HEK293 (cell line): Measurements from ENCODE around the gene FHL2.

Experiments
- BCL11A ChIP-seq: fragments of 450-650 bp; formaldehyde crosslinking; IDR thresholded peaks from 2 replicates; pipeline ENCODE4 v1.5.1; 2016; ENCODE audit warnings: low read depth, missing biosample characterization, missing genetic modification characterization
- FEZF1 ChIP-seq: fragments of 450-650 bp; formaldehyde crosslinking; IDR thresholded peaks from 2 replicates; pipeline ENCODE4 v1.5.1; 2016; ENCODE audit warnings: missing biosample characterization, missing genetic modification characterization
- GLIS1 ChIP-seq: fragments of 450-650 bp; formaldehyde crosslinking; IDR thresholded peaks from 2 replicates; pipeline ENCODE4 v1.5.1; 2016; ENCODE audit warnings: missing biosample characterization, missing genetic modification characterization
- GLIS2 ChIP-seq: fragments of 450-650 bp; formaldehyde crosslinking; IDR thresholded peaks from 2 replicates; pipeline ENCODE4 v1.5.1; 2016; ENCODE audit warnings: missing biosample characterization, missing genetic modification characterization
- HIC1 ChIP-seq: fragments of 450-650 bp; formaldehyde crosslinking; IDR thresholded peaks from 2 replicates; pipeline ENCODE4 v1.5.1; 2016; ENCODE audit warnings: missing biosample characterization, missing genetic modification characterization
- INSM2 ChIP-seq: fragments of 450-650 bp; formaldehyde crosslinking; IDR thresholded peaks from 2 replicates; pipeline ENCODE4 v1.5.1; 2016; ENCODE audit warnings: missing biosample characterization, missing genetic modification characterization
- MEIS1 ChIP-seq: sonication (generic); formaldehyde crosslinking; IDR thresholded peaks from 2 replicates; pipeline ENCODE4 v1.8.1; 2022; ENCODE audit warnings: missing genetic modification reagents, mild to moderate bottlenecking, borderline replicate concordance
- PRDM1 ChIP-seq: fragments of 450-650 bp; formaldehyde crosslinking; IDR thresholded peaks from 2 replicates; pipeline ENCODE4; 2016; ENCODE audit warnings: missing biosample characterization, missing genetic modification characterization
- PRDM10 ChIP-seq: fragments of 450-650 bp; formaldehyde crosslinking; IDR thresholded peaks from 2 replicates; pipeline ENCODE4 v1.5.1; 2016; ENCODE audit warnings: missing biosample characterization, missing genetic modification characterization
- PRDM6 ChIP-seq: fragments of 450-650 bp; formaldehyde crosslinking; IDR thresholded peaks from 2 replicates; pipeline ENCODE4 v1.5.1; 2017; ENCODE audit warnings: missing biosample characterization, missing genetic modification characterization
- ZBTB10 ChIP-seq: fragments of 450-650 bp; formaldehyde crosslinking; IDR thresholded peaks from 2 replicates; pipeline ENCODE4 v1.5.1; 2016; ENCODE audit warnings: missing biosample characterization, missing genetic modification characterization
- ZBTB20 ChIP-seq: fragments of 450-650 bp; formaldehyde crosslinking; IDR thresholded peaks from 2 replicates; pipeline ENCODE4 v1.5.1; 2016; ENCODE audit warnings: missing biosample characterization, missing genetic modification characterization
- ZEB2 ChIP-seq: fragments of 450-650 bp; formaldehyde crosslinking; IDR thresholded peaks from 2 replicates; pipeline ENCODE4 v1.5.1; 2016; ENCODE audit warnings: missing biosample characterization, missing genetic modification characterization
- ZNF112 ChIP-seq: fragments of 450-650 bp; formaldehyde crosslinking; IDR thresholded peaks from 2 replicates; pipeline ENCODE4 v1.5.0; 2017; ENCODE audit warnings: missing biosample characterization, missing genetic modification characterization
- ZNF23 ChIP-seq: fragments of 450-650 bp; formaldehyde crosslinking; IDR thresholded peaks from 2 replicates; pipeline ENCODE4 v1.5.1; 2016; ENCODE audit warnings: missing biosample characterization, missing genetic modification characterization, borderline replicate concordance
- ZNF335 ChIP-seq: fragments of 450-650 bp; formaldehyde crosslinking; conservative IDR thresholded peaks from 2 replicates; pipeline ENCODE4 v1.5.1; 2016; ENCODE audit warnings: missing biosample characterization, missing genetic modification characterization
- ZNF366 ChIP-seq: fragments of 450-650 bp; formaldehyde crosslinking; conservative IDR thresholded peaks from 2 replicates; pipeline ENCODE4 v1.5.1; 2016; ENCODE audit warnings: missing biosample characterization, missing genetic modification characterization
- ZNF398 ChIP-seq: fragments of 450-650 bp; formaldehyde crosslinking; IDR thresholded peaks from 2 replicates; pipeline ENCODE4 v1.5.1; 2017; ENCODE audit warnings: missing biosample characterization, missing genetic modification characterization
- ZNF501 ChIP-seq: fragments of 450-650 bp; formaldehyde crosslinking; IDR thresholded peaks from 2 replicates; pipeline ENCODE4 v1.5.1; 2016; ENCODE audit warnings: missing biosample characterization, missing genetic modification characterization
- ZNF558 ChIP-seq: fragments of 450-650 bp; formaldehyde crosslinking; IDR thresholded peaks from 2 replicates; pipeline ENCODE4 v1.5.1; 2016; ENCODE audit warnings: missing biosample characterization, missing genetic modification characterization
- ZNF660 ChIP-seq: fragments of 450-650 bp; IDR thresholded peaks from 2 replicates; pipeline ENCODE4 v1.5.1; 2018; ENCODE audit warnings: missing biosample characterization, mild to moderate bottlenecking, missing genetic modification characterization
- ZNF692 ChIP-seq: fragments of 450-650 bp; formaldehyde crosslinking; IDR thresholded peaks from 2 replicates; pipeline ENCODE4 v1.5.1; 2016; ENCODE audit warnings: missing biosample characterization, missing genetic modification characterization

The FHL2 gene

GRCh38 chr2:105403783-105404698, 5.2 kb upstream of the FHL2 start (continued):
- peak; percentile 57; the same call in 1 of the 2 replicates for TF ChIP-seq HIC1 (tag by site-specific recombination)
- peak; percentile 43; the same call in 1 of the 2 replicates for TF ChIP-seq ZNF501 (tag by site-specific recombination)
- no peak for TF ChIP-seq PRDM6 (tag by site-specific recombination)
- TF ChIP-seq ZNF335 (tag by site-specific recombination), result no peak; the same call in 1 of the 2 replicates
- 0 out of 2 replicates have a peak, but pooled peaks have one; percentile 33 for TF ChIP-seq ZBTB10 (tag by site-specific recombination)
- TF ChIP-seq INSM2 (tag by site-specific recombination), result peak; percentile 62; the same call in 1 of the 2 replicates
- no peak for TF ChIP-seq MEIS1 (CRISPR knock-in tag)
- no peak for TF ChIP-seq ZNF23 (tag by site-specific recombination)
- peak; percentile 73; the same call in 1 of the 2 replicates for TF ChIP-seq BCL11A
- no peak for TF ChIP-seq ZNF112 (tag by site-specific recombination)
- peak; percentile 50; the same call in 1 of the 2 replicates for TF ChIP-seq ZNF398 (tag by site-specific recombination)
- TF ChIP-seq GLIS1, result peak; percentile 84
- TF ChIP-seq GLIS2 (tag by site-specific recombination), result peak; percentile 62
- TF ChIP-seq ZNF692 (tag by site-specific recombination), result peak; percentile 49; the same call in 1 of the 2 replicates
- TF ChIP-seq PRDM1 (tag by site-specific recombination), result peak; percentile 58
- TF ChIP-seq ZNF558 (tag by site-specific recombination), result no peak; the same call in 1 of the 2 replicates
- peak; percentile 91 for TF ChIP-seq ZNF366 (tag by site-specific recombination)
- peak; percentile 86 for TF ChIP-seq ZEB2 (tag by site-specific recombination)
- peak; percentile 19; the same call in 1 of the 2 replicates for TF ChIP-seq FEZF1 (tag by site-specific recombination)
- TF ChIP-seq ZBTB20 (tag by site-specific recombination), result peak; percentile 70; the same call in 1 of the 2 replicates
- TF ChIP-seq ZNF660 (tag by site-specific recombination), result peak; percentile 79
- peak; percentile 95 for TF ChIP-seq PRDM10 (tag by site-specific recombination)
